GM21825 (cell line): Measurements from ENCODE around the gene LPXN.
A peak's percentile ranks its signal among the peaks of the same experiment; 100 is the strongest.

Experiments
- ATAC-seq: cut with Tn5 transposase; IDR thresholded peaks from one replicate; pipeline ENCODE4 v1.9.1; 2021; ENCODE audit warnings: mild to moderate bottlenecking, moderate library complexity; ENCODE audit not compliant: unreplicated experiment

The LPXN gene

GRCh38 chr11:58575377-58576020, at the start of gene LPXN:
Gene LPXN (minus strand): TSS chr11:58575856. CDS start chr11:58575772, 84 bp downstream.
- ATAC-seq: no peak

- no peak for ATAC-seq
These were observed 49.4 kb upstream of the LPXN start for GRCh38 chr11:58625086-58625485.

GRCh38 chr11:58622344-58622743, 46.7 kb upstream of the LPXN start, which contains the start of gene CNTF:
Gene CNTF (plus strand): TSS chr11:58622665. CDS start chr11:58622753, 88 bp downstream.
- no peak for ATAC-seq

GRCh38 chr11:58621586-58622262, 46.1 kb upstream of the LPXN start:
- peak; percentile 54 for ATAC-seq

GRCh38 chr11:58617976-58618557, 42.4 kb upstream of the LPXN start:
- no peak for ATAC-seq

GRCh38 chr11:58616594-58616993, 40.9 kb upstream of the LPXN start:
- no peak for ATAC-seq

GRCh38 chr11:58615559-58615958, 39.9 kb upstream of the LPXN start:
- ATAC-seq: no peak

GRCh38 chr11:58613228-58613627, 37.6 kb upstream of the LPXN start:
- ATAC-seq: no peak

- no peak for ATAC-seq
These were observed 34.1 kb upstream of the LPXN start for GRCh38 chr11:58609723-58610122.

- ATAC-seq: no peak
These were observed 32.7 kb upstream of the LPXN start for GRCh38 chr11:58608331-58608730.

- no peak for ATAC-seq
These were observed 31.5 kb upstream of the LPXN start for GRCh38 chr11:58606930-58607714.

- ATAC-seq: no peak
These were observed 24.9 kb upstream of the LPXN start for GRCh38 chr11:58600510-58600909.

GRCh38 chr11:58597486-58598144, 22.0 kb upstream of the LPXN start:
- no peak for ATAC-seq

GRCh38 chr11:58596621-58597020, 21.0 kb upstream of the LPXN start:
- ATAC-seq: no peak

- ATAC-seq: no peak
These were observed 19.2 kb upstream of the LPXN start for GRCh38 chr11:58594826-58595225.

GRCh38 chr11:58592760-58593472, 17.3 kb upstream of the LPXN start:
- ATAC-seq: no peak

- no peak for ATAC-seq
These were observed 16.0 kb upstream of the LPXN start for GRCh38 chr11:58591659-58592058.

- no peak for ATAC-seq
These were observed 11.3 kb upstream of the LPXN start for GRCh38 chr11:58586998-58587397.

- ATAC-seq: no peak
These were observed 6.8 kb upstream of the LPXN start for GRCh38 chr11:58582437-58582836.

GRCh38 chr11:58580311-58580710, 4.7 kb upstream of the LPXN start:
- ATAC-seq: no peak
